ENCODE results near the gene ATXN1.
A peak's percentile ranks its signal among the peaks of the same experiment; 100 is the strongest.

The ATXN1 gene

DNA sequence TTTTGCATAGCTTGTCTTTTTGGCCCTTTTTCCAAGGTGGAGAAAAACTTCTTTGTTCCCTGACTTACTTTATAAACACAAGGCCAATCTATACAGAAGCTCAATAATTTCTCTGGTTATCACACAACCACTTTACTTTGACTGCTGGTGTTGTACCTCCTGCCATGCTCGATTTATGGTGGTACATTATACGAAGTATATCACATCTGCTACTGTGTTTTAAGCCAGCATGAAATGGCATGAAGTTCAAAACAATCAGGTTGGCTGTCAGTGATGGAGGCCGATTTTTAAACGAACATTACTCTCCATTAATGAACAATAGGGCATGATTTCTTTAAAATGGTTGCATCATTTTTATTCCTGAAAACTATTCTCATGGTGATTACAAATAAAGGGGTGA is 21.0 kb upstream of the ATXN1 start:
- no peak for DNase-seq

DNA sequence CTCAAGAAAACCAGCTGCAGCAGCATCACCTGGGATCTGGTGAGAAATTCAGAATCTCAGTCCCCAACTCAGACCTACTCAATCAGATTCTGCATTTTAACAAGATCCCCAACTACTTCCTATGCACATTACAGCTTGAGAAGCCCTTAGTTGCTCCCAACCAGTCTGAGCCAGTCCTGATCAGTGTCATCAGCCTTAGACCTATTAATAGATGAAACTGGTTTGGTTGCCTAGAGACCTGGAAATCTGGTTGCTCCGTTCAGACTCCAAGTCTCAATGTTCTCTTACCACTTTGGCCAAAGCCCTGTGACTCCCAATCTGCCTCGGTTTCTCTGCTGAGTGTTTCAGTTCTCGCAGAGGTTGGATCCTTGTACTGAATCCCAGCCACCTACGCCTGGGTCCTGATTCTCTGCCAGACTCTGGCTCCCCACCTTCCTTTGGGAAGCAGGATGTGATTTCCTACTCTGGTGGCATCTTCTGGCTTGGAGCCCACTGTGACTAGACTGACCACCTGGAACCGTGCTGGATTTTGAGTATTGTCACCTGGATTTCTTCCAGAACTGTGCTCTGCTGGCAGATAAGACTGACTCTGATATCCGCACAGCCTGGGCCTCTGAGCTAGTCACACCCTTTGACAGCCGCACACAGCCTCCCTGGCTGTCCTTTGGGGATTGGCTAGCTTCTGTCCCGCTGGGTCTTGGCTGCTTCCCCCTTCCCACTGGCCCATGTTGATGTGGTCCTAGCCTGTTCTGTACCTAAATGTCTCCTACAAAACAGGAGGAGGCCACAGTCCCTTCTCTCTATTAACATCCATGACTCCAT is 20.3 kb upstream of the ATXN1 start:
- DNase-seq, result no peak

DNA sequence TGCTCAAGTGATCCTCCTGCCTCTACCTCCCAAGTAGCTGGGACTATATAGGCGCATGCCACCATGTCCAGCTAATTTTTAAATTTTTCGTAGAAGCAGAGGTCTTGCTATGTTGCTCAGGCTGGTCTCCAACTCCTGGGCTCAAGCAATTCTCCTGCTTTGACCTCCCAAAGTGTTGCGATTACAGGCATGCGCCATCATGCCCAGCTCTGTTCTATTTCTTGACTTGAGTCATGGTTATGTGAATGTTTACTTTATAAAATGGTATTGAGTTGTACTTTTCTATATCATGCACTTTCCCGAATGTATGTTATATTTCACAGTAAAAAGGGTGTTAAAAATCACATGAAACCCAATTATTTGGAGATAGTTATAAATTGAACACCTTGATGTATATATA is 17.3 kb upstream of the ATXN1 start:
- DNase-seq, result no peak

DNA sequence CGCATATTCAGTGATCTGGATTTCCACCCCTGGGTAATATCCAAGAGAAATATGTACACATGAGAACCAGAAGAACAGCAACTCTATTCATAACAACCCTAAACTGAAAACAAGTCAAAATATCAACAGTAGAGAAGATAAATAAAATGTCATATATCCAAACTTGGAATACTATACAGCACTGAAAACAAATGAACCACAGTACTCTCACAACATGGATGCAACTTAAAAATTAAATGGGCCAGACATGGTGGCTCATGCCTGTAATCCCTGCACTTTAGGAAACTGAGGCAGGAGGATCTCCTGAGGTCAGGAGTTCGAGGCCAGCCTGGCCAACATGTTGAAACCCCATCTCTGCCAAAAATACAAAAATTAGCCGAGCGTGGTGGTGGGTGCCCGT is 16.5 kb upstream of the ATXN1 start:
- no peak for DNase-seq

DNA sequence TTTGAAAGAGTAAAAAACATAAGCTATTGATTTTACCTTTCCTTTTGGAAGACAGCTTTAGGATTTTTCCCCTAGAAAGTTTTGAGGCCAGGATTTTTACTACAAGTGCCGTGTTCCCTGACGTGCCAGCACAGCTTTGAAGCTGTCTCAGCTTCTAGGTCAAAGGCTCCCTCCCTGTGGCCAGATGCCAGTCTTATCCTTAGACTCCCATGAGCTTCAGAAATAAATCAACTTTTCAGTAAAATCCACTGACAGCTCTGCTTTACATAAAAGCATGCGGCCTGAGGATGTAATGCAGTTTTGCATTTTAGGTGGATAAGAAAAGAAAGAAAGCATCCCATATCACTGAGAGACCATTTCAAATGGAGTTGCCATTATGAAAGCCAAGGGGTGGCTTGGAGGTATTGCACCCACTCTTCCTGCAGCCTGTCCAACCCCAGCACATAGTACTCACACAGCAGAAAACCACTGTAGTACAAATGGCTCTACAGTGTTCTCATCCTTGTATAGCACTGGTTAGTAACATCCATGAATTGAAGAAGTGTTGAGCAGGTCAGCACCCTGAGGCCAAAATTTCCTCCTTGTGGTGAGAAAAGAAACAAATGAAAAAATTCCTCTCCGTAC is 15.2 kb upstream of the ATXN1 start:
- peak; percentile 65 for DNase-seq

DNA sequence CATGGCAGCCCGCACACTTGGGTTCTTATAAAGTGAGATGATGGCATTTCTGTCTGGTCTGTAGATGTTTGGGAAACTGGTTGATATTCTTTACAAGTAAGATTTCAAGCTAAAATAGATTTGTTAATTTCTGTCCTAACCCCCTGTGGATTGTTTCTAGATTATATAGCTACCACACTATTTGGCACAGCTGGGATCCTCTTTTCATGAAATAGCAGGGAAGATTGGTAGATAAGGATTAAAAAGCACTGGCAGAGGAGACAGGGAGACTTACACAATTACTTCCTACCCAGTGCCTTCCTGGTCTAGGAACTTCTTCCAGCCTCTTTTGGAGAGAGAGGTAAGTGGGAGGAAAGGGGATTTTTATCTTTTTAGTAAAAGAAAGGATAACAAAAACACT is 13.2 kb upstream of the ATXN1 start:
- no peak for DNase-seq

DNA sequence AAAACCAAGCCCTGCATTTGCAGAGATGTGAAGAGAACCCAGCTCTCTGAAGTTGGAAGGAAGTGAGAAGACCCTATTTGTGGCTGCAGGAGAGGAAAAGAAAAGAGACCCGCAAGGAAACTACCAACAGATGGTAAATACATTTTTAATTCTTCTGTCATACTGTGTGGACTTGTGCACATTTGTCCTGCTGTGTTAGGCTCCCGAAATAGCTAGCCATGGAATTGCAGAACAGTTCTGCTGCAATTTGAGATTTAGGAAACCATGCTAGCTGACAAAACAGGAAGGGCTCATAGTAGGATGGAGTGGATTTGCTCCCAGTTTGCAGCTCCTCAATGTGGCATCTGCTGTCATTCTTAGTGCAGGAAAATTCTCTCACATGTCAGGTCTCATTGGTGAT is 12.1 kb upstream of the ATXN1 start:
- no peak for DNase-seq

DNA sequence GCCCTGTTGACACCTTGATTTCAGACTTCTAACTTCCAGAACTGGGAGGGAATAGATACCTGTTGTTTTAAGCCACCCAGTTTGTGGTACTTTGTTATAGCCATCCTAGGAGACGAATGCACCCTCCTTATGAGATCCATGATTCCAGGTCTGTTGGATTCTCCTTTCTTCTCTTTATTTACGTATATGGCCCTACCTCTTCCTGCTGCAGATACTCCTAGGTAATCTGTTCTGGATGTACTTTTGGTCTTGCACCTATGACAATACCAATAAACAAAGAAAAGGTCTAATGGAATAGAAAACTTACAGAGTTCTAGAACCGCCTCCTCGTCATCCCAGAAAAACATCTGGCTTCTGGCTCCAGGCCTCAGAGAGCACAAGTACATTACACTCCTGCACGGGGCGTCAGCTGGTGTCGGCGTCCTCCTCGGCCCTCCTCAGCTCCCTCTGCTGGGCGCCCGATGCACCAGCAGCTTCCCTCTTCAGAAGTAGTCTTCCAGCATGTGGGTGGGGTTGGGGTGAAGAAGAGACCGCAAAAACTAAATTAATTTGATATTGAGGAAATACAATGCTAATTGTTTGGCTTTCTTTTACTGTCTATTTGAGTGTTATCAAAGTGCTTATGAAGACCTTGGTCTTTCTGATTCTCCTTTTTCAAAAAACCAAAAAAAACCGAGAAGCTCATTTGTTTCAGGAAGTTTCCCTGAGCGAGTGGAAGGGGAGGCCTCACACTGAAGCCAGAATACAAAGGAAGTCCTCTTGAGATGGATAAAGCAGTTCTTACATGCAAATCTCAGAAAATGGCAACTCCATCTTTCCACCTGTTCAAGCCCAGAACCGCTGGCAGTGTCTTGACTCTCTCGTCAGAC is 9.7 kb upstream of the ATXN1 start:
- DNase-seq, result peak; percentile 77

DNA sequence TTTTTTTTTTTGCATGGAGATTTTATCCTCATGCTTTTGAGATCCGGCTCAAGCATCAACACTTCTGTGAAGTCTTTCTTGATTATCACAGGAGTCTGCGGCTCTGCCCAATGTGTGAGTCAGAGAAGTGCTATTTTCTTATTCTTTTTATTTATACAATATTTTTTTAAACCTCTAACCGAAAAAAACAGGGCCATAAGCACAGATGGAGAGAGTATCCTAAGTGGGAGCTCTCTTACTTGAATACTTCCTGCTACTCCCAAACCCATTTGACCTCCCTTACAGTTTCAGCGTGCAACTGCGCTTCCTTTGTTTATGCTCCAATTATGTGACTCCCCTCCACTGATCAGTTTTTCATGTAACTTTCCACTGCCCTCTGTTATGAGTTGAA is 8.7 kb upstream of the ATXN1 start:
- DNase-seq, result peak; percentile 91

DNA sequence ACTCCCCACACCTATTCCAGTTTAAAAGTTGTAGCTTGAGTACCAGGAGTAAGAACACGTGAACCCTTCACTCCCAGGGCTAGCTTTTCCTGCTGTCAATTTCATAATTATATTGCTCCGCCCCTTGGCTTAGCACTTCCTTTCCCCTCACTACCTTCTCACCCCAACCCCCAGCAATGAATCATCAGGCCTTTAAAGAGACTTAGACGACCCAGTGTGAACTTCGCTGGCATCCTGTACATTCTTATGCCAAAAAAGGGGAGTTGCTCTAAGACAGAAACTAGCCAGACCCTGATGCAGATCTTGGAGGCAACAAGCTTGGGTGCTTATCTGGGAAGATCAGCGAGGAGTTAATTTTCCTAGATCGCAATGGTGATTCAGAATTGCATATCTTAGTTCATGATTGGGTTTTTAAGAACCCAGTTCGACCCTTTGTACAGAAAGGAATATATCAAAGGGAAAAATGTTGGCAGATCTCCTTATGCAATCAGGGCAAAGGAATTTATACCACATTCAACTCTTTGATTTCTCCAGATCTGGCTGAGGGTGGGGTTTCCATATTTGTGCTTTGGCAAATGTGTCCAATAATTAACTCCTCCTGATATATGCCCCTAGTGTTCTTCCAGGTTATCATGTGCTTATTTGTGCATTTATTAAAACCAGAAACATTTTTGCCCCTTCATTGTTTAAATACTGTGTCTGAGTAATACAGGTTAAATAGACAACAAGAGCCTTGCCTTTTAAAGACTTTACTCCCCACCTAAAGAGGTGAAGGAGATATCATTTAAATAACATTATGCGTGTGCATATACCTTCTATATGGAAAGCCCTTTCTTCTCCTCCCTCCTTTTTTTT is 8.1 kb upstream of the ATXN1 start:
- DNase-seq, result peak; percentile 96

DNA sequence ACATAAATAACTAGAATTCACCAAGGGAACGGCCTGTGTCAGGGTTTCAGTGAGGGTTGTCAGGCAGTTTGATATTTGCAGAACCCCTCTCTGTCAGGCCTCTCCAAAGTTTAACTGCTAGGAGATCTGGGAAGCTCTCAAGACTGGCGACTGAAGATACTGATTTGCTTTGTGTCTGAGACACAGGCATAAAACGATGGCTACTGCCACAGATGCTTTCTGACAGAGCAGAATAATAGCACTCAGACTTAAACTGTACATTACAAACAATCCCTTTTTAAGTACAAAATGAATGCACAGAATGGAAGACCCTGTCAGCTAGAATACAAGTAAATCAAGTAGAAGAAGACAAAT is 7.2 kb upstream of the ATXN1 start:
- DNase-seq, result no peak

DNA sequence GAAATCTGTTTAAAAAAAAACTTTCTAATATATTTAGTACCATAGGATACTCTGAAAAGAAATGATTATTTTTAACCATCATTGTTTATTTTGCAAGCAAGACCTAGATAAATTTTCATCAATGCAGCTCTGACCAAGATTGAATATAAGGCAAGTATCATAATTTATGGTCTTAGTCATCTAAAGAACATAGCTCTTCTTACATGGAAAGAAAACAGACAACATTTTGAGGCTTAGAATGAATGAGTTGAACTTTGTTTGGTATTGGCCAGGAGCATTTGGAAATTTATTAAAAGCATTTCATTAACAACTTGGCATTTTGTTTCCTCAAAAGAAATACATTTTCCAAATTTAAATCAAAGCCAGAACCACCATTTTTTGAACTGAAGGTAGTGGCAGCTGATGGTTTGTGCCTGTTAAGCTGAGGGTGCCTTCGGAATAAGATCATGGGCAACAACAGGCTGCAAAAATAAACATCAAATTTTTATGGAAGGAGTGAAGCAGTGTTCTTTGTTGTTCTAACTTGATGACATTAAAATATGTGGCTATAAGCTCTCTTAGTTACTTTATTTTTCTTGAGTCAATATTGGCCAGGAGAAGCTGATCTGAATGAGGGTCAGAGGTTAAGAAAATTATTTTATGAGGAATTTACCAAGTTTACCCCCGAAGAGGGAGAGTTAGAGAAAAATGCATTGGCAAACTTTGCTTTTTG is 6.7 kb upstream of the ATXN1 start:
- no peak for DNase-seq

DNA sequence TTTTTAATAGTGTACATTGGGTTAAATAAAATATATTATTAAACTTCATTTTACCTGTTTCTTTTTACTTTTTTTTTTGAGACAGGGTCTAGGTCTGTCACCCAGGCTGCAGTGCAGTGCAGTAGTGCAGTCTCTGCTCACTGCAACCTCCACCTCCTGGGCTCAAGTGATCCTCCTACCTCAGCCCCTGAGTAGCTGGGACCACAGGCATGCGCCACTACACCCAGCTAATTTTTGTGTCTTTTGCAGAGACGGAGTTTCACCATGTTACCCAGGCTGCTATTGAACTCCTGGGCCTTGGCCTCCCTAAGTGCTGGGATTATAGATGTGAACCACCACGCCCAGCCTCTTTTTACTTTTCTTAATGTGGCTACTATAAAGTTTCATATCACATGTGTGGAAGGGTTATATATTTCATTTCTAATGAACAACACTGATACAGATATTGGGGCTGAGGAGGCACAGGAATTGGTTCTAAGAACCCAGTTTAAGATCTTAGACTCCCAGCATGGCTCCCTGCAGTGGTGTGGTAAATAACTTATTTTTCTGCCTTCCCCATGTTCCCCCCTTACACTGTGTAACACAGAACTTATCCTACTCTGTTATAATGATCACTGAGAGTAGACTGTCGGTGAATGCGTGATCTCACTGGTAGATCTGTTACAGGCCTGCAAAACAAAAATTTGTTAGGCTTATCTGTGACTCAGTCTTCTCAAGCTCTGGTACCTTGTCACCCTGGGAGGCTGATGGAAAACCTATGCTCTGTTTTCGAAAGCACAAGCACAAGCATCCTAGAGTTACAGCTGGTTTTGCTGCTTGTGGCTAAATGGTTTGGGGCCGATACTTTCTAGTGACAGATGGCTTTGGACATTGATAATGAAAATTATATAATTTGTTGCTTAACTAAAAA is 5.8 kb upstream of the ATXN1 start:
- no peak for DNase-seq

DNA sequence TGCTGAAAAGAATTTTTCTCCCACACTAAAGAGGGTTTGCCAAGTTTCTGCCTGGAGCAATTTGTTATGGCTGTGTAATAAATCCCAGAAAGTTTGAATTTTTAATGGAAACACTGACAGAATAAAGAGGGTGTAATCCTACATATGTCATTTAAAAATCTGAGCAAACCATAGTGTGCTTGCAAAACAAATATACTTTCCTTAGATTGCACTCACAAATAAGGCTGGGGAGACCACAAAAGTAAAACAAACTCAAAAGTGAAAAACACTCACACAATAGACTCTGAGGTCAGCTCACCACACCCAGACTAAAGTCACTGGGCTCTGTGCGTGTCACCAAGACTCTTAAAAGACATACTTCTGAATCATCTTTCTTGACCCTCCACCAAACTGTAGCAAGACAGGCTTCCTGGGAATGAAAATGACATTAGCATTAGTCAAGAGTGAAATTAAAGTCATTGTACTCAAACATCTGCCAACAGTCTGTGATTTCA is 4.8 kb upstream of the ATXN1 start:
- peak; percentile 89 for DNase-seq

DNA sequence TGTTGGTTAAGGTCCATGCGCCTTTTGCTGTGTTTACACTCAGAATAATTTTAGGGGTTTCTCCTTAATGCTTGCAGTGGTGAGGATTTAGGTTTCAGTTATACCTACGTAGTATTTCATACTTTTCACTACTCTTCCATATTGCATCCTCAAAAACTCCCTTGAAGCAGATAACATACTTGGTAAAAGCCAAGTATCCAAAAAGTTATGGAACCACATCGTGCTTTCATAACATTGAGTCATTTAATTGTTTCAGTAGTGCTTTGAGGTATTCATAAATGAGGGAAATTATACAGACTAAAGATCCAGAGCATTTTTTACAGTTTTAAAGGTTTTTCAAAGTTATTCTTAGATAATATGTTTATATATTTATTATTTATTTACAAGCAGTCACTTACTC is 4.0 kb upstream of the ATXN1 start:
- no peak for DNase-seq

DNA sequence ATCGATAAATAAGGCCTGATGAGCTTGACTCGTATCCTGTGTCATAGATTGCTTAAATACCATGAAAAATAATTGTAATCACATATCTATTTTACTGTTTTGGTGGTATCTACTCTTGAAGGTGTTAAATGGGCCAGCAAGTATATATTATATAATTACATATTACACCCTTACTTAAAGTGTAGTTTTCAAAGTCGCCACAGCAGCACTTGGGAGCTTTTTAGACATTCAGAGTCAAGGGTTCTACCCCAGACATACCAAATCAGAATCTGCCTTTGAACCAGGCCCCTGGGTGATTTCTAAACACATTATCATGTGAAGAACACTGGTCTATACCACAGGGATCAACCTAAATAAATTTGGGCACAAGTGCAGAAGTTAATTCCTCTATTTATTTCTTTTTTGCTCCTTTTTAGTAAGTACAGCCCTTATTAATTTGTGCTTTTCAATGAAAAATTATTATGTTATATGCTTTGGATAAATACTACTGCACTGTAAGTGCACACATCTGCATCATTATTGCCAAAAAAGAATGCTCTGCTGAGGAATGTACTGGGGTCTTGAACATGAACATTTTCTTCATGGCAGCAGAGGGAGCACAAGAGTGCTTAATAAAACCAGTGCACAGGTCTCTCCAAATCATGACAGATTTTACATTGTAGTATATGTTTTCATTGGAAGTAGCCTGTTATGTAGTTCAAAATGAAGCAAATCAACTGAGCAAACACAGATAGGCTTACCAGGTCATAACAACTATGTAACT is 3.1 kb upstream of the ATXN1 start:
- peak; percentile 70 for DNase-seq

DNA sequence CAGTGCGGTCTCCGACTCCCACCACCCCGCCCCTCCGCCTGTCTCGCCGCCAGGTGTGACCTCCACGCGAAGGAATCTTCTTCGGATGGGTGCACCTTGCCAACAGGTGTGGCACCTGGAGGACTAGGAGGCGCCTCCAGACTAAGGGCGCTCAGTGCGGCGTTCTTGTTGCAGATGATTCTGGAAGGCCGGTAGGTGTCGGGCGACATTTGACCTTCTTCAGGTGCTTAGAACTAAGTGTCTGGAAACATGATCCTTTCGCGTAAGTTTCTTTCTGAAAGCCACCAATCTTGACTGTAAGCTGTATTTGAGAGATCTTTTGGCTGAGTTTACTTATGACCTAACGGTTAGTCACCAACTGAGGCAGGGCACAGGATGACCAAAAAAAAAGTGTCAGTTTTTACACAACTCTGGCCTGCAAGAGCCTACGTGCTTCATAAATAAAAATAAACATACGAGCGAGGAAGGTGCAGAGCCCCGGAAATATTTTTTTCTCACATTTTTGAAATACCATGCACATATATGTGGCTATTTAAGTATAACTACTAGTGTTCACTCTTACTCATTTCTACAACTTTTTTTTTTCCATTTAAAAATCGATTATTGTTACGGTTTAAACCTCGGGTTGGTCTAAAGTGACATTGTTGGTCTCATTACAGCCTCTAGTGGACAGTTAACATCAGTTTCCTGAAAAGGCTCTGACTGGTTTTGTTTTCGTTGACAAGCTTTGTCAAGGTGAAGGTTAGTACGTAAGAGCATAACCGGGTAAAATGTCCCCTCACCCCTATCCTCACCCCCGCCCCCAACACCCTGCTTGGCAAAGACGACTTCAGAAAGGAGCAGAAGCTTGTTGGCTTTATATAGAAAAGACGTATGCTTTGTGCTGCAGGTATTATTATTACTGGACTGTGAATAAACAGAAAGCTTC is 1.6 kb upstream of the ATXN1 start:
- DNase-seq, result peak; percentile 82

DNA sequence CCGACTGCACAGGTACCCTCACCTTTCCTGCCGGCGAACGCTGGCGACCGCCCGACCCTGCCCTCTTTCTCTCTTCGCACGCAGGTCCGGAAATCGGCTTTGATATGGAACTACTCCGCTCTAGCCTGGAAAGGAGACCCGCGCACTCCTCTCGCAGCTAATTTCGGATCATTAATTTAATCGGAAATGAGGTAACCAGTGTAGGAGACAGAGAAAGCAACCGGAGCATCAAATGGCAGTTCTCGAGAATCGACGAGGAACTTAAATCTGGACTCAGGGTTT is 949 bp upstream of the ATXN1 start:
- DNase-seq, result no peak
